Activated T-helper 2 cell treated with anti-CD3 and anti-CD28 coated beads, Interferon-gamma antibody, Interleukin-2, Interleukin-4, amounts not matched to agents 10 μg/mL and 5 μg/mL and 100 μg/mL, durations not matched to agents 14 hours and 24 hours and 36 hours (primary cell): Measurements from ENCODE around the gene NR4A3. TPM values are rescaled to one million over a fixed set of nuclear protein-coding genes. Genes with fewer than 3 reads are reported as not detected.
A peak's percentile ranks its signal among the peaks of the same experiment; 100 is the strongest.

Experiments used
- DNase-seq: peaks from one replicate; pipeline ENCODE4 v3.0.0; 2021; ENCODE audit warnings: low spot score
- H3K27ac Mint-ChIP-seq: one replicate; pipeline ENCODE4 v1.8.0; 2021; ENCODE audit warnings: mixed read lengths
- H3K27me3 Mint-ChIP-seq: one replicate; pipeline ENCODE4 v1.8.0; 2021; ENCODE audit warnings: low read depth, mixed read lengths
- H3K36me3 Mint-ChIP-seq: one replicate; pipeline ENCODE4 v1.8.0; 2021; ENCODE audit warnings: low read depth, mixed read lengths
- H3K4me1 Mint-ChIP-seq: one replicate; pipeline ENCODE4 v1.8.0; 2021; ENCODE audit warnings: low read depth, mixed read lengths
- H3K4me3 Mint-ChIP-seq: one replicate; pipeline ENCODE4 v1.8.0; 2021; ENCODE audit warnings: low read depth, mild to moderate bottlenecking, moderate library complexity, mixed read lengths
- H3K9me3 Mint-ChIP-seq: one replicate; pipeline ENCODE4 v1.8.0; 2021; ENCODE audit warnings: mixed read lengths
- intact Hi-C: fragments of 100-400 bp; cut with micrococcal nuclease; formaldehyde crosslinking; loops from one replicate; pipeline ENCODE4 v1.15.1; 2023
- total RNA-seq: library from RNA; stranded (reverse); gene quantifications from 2 replicates; pipeline ENCODE4 v1.2.3, GENCODE V29; 2022

NR4A3 gene
- total RNA-seq, 1 donor from 2014 or later = 169 TPM

GRCh38 chr9:99868845-99869244 is 47.2 kb downstream of the NR4A3 start:
- intact Hi-C loops = loop anchor here (5.0 kb wide), 1 partner anchor 88 kb away; no protein-coding TSS in a partner anchor
- no peak for DNase-seq
- peak overlapping the region; percentile 11 for H3K4me3 Mint-ChIP-seq
- H3K27ac Mint-ChIP-seq = peak overlapping the region; percentile 51
- peaks cover 51% of the 10 kb centered on the region for H3K4me1 Mint-ChIP-seq
- peaks cover 52% of the 10 kb centered on the region for H3K36me3 Mint-ChIP-seq
- H3K27me3 Mint-ChIP-seq = no peaks in the 10 kb centered on the region
- H3K9me3 Mint-ChIP-seq = no peaks in the 10 kb centered on the region

- no peak for DNase-seq
- H3K27me3 Mint-ChIP-seq = no peaks in the 10 kb centered on the region
- intact Hi-C loops = loop anchor here (5.0 kb wide), 1 partner anchor 48 kb away; the partner anchor contains the start of gene NR4A3
These were observed 48.4 kb downstream of the NR4A3 start for GRCh38 chr9:99870126-99870525.

GRCh38 chr9:99873531-99873930 is 51.8 kb downstream of the NR4A3 start:
- H3K4me3 Mint-ChIP-seq = no peak overlapping the region
- H3K9me3 Mint-ChIP-seq = peaks cover 4% of the 10 kb centered on the region
- peaks cover 32% of the 10 kb centered on the region for H3K4me1 Mint-ChIP-seq
- intact Hi-C loops = loop anchor here (5.0 kb wide), 1 partner anchor 51 kb away; the partner anchor contains the start of gene NR4A3
- no peak for DNase-seq
- H3K27me3 Mint-ChIP-seq = peaks cover 2% of the 10 kb centered on the region
- H3K27ac Mint-ChIP-seq = peak overlapping the region; percentile 76
- peaks cover 15% of the 10 kb centered on the region for H3K36me3 Mint-ChIP-seq

More at GRCh38 chr9:99870126-99870525, 48.4 kb downstream of the NR4A3 start:
- H3K27ac Mint-ChIP-seq = no peak overlapping the region
- H3K4me3 Mint-ChIP-seq = no peak overlapping the region
- H3K9me3 Mint-ChIP-seq = no peaks in the 10 kb centered on the region
- H3K4me1 Mint-ChIP-seq = peaks cover 52% of the 10 kb centered on the region
- H3K36me3 Mint-ChIP-seq = peaks cover 44% of the 10 kb centered on the region

- Mint-ChIP-seq H3K27me3 (peaks cover 2% of the 10 kb centered on the region), H3K27ac (peak overlapping the region; percentile 76), H3K36me3 (peaks cover 11% of the 10 kb centered on the region), H3K4me1 (peaks cover 27% of the 10 kb centered on the region), H3K4me3 (no peak overlapping the region), H3K9me3 (peaks cover 4% of the 10 kb centered on the region)
- intact Hi-C loops = loop anchor here (5.0 kb wide), 1 partner anchor 52 kb away; the partner anchor contains the start of gene NR4A3
- DNase-seq = no peak
These were observed 52.4 kb downstream of the NR4A3 start for GRCh38 chr9:99873943-99874584.

- Mint-ChIP-seq H3K36me3 (peaks cover 3% of the 10 kb centered on the region), H3K9me3 (peaks cover 8% of the 10 kb centered on the region)
- intact Hi-C loops = no loop called here
These were observed 54.5 kb downstream of the NR4A3 start for GRCh38 chr9:99876190-99876589.

GRCh38 chr9:99878651-99879050 is 57.0 kb downstream of the NR4A3 start:
- Mint-ChIP-seq H3K4me1 (peaks cover 35% of the 10 kb centered on the region), H3K9me3 (peaks cover 8% of the 10 kb centered on the region), H3K36me3 (peaks cover 3% of the 10 kb centered on the region), H3K27me3 (peaks cover 2% of the 10 kb centered on the region), H3K4me3 (no peak overlapping the region), H3K27ac (no peak overlapping the region)
- no peak for DNase-seq
- intact Hi-C loops = no loop called here

More at GRCh38 chr9:99876190-99876589, 54.5 kb downstream of the NR4A3 start:
- H3K27me3 Mint-ChIP-seq = peaks cover 2% of the 10 kb centered on the region
- DNase-seq = no peak
- no peak overlapping the region for H3K4me3 Mint-ChIP-seq
- H3K4me1 Mint-ChIP-seq = peaks cover 30% of the 10 kb centered on the region
- no peak overlapping the region for H3K27ac Mint-ChIP-seq

- Mint-ChIP-seq H3K4me3 (no peak overlapping the region), H3K36me3 (no peaks in the 10 kb centered on the region), H3K27ac (peak overlapping the region; percentile 20), H3K9me3 (peaks cover 5% of the 10 kb centered on the region), H3K27me3 (no peaks in the 10 kb centered on the region), H3K4me1 (peaks cover 33% of the 10 kb centered on the region)
- DNase-seq = no peak
- intact Hi-C loops = loop anchor here (2.0 kb wide), 1 partner anchor 25 kb away; the partner anchor contains the start of gene STX17
These were observed 60.1 kb downstream of the NR4A3 start for GRCh38 chr9:99881769-99882168.

GRCh38 chr9:99885747-99886146 is 64.1 kb downstream of the NR4A3 start:
- Mint-ChIP-seq H3K36me3 (no peaks in the 10 kb centered on the region), H3K27ac (no peak overlapping the region), H3K4me1 (peaks cover 27% of the 10 kb centered on the region), H3K9me3 (no peaks in the 10 kb centered on the region), H3K4me3 (no peak overlapping the region), H3K27me3 (peaks cover 2% of the 10 kb centered on the region)
- intact Hi-C loops = no loop called here
- no peak for DNase-seq

GRCh38 chr9:99889120-99889519 is 67.4 kb downstream of the NR4A3 start:
- no peaks in the 10 kb centered on the region for H3K36me3 Mint-ChIP-seq
- H3K4me3 Mint-ChIP-seq = no peak overlapping the region
- H3K9me3 Mint-ChIP-seq = no peaks in the 10 kb centered on the region
- H3K4me1 Mint-ChIP-seq = peaks cover 8% of the 10 kb centered on the region
- peaks cover 20% of the 10 kb centered on the region for H3K27me3 Mint-ChIP-seq
- DNase-seq = no peak
- H3K27ac Mint-ChIP-seq = no peak overlapping the region
- intact Hi-C loops = no loop called here

GRCh38 chr9:99894826-99895225 is 73.1 kb downstream of the NR4A3 start:
- intact Hi-C loops = no loop called here
- Mint-ChIP-seq H3K27me3 (peaks cover 53% of the 10 kb centered on the region), H3K36me3 (no peaks in the 10 kb centered on the region), H3K4me3 (no peak overlapping the region), H3K27ac (no peak overlapping the region), H3K9me3 (no peaks in the 10 kb centered on the region), H3K4me1 (peaks cover 4% of the 10 kb centered on the region)
- no peak for DNase-seq

GRCh38 chr9:99895510-99895909 is 73.8 kb downstream of the NR4A3 start:
- peaks cover 58% of the 10 kb centered on the region for H3K27me3 Mint-ChIP-seq
- H3K4me3 Mint-ChIP-seq = no peak overlapping the region
- no peaks in the 10 kb centered on the region for H3K36me3 Mint-ChIP-seq
- H3K4me1 Mint-ChIP-seq = peaks cover 7% of the 10 kb centered on the region
- H3K27ac Mint-ChIP-seq = no peak overlapping the region
- intact Hi-C loops = no loop called here
- no peak for DNase-seq
- no peaks in the 10 kb centered on the region for H3K9me3 Mint-ChIP-seq

- Mint-ChIP-seq H3K27ac (no peak overlapping the region), H3K36me3 (no peaks in the 10 kb centered on the region), H3K4me1 (peaks cover 7% of the 10 kb centered on the region), H3K4me3 (no peak overlapping the region), H3K9me3 (no peaks in the 10 kb centered on the region), H3K27me3 (peaks cover 63% of the 10 kb centered on the region)
- intact Hi-C loops = no loop called here
- DNase-seq = no peak
These were observed 74.4 kb downstream of the NR4A3 start for GRCh38 chr9:99896119-99896518.

- DNase-seq = no peak
- intact Hi-C loops = no loop called here
These were observed 81.7 kb downstream of the NR4A3 start for GRCh38 chr9:99903393-99903792.

More at GRCh38 chr9:99903393-99903792, 81.7 kb downstream of the NR4A3 start:
- H3K9me3 Mint-ChIP-seq = no peaks in the 10 kb centered on the region
- peaks cover 39% of the 10 kb centered on the region for H3K27me3 Mint-ChIP-seq
- H3K27ac Mint-ChIP-seq = no peak overlapping the region
- H3K4me3 Mint-ChIP-seq = no peak overlapping the region
- H3K36me3 Mint-ChIP-seq = peaks cover 3% of the 10 kb centered on the region
- peaks cover 22% of the 10 kb centered on the region for H3K4me1 Mint-ChIP-seq
